ENCODE results near the gene SWAP70. TPM values are rescaled to one million over a fixed set of nuclear protein-coding genes. Genes with fewer than 3 reads are reported as not detected.

SWAP70 gene
- total RNA-seq, 1 experiment from 2014 or later, result 8.6 TPM

GRCh38 chr11:9758637-9759518 is 95.0 kb downstream of the SWAP70 start:
- peak overlapping the region; percentile 80 for H3K9ac ChIP-seq (ENCODE audit: low read length)
- peaks cover 34% of the 10 kb centered on the region for H3K4me1 ChIP-seq (ENCODE audit: insufficient read depth, low read length)
- peak overlapping the region; percentile 99 for H3K4me2 ChIP-seq (ENCODE audit: low read length)
- no peaks in the 10 kb centered on the region for H3K9me3 ChIP-seq (ENCODE audit: low read length)
- H3K79me2 ChIP-seq (ENCODE audit: low read length), result no peaks in the 10 kb centered on the region
- no peaks in the 10 kb centered on the region for H3F3A ChIP-seq (ENCODE audit: low read length, unreplicated experiment)
- H3K27ac ChIP-seq (ENCODE audit: low read length), result peak overlapping the region; percentile 17
- ChIA-PET CTCF (interaction anchor here (0.6 to 1.2 kb wide), 6 partner anchors 64 to 565 kb away, joined by 3 to 8 read pairs (median 3); no protein-coding TSS in a partner anchor), POLR2A (ENCODE audit: unreplicated experiment) (interaction anchor here (0.5 to 0.6 kb wide), 2 partner anchors 64 to 104 kb away, joined by 3 read pairs; no protein-coding TSS in a partner anchor)
- H3K27me3 ChIP-seq (ENCODE audit: low read length), result no peaks in the 10 kb centered on the region
- ATAC-seq (peak; percentile 39), DNase-seq (peak; percentile 57)
- no peaks in the 10 kb centered on the region for H3K36me3 ChIP-seq (ENCODE audit: low read depth, low read length)
- H3K4me3 ChIP-seq (ENCODE audit: low read length), result peak overlapping the region; percentile 87
- no peaks in the 10 kb centered on the region for H3K9me2 ChIP-seq (replicated peaks; ENCODE audit: low read length)
- H4K20me1 ChIP-seq (ENCODE audit: low read length), result no peaks in the 10 kb centered on the region
- TF ChIP-seq, protein P1, sequence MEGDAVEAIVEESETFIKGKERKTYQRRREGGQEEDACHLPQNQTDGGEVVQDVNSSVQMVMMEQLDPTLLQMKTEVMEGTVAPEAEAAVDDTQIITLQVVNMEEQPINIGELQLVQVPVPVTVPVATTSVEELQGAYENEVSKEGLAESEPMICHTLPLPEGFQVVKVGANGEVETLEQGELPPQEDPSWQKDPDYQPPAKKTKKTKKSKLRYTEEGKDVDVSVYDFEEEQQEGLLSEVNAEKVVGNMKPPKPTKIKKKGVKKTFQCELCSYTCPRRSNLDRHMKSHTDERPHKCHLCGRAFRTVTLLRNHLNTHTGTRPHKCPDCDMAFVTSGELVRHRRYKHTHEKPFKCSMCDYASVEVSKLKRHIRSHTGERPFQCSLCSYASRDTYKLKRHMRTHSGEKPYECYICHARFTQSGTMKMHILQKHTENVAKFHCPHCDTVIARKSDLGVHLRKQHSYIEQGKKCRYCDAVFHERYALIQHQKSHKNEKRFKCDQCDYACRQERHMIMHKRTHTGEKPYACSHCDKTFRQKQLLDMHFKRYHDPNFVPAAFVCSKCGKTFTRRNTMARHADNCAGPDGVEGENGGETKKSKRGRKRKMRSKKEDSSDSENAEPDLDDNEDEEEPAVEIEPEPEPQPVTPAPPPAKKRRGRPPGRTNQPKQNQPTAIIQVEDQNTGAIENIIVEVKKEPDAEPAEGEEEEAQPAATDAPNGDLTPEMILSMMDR (conservative IDR thresholded peaks at IDR 0.05; ENCODE audit: low read depth, low read length), result no peak
- no peak for TF ChIP-seq EZH2phosphoT487 (IDR thresholded peaks at IDR 0.05; ENCODE audit: borderline replicate concordance, low read length)
- no peak for TF ChIP-seq EZH2 (IDR thresholded peaks at IDR 0.05; ENCODE audit: low read length, unreplicated experiment)
- no TSS peak for BruUV-seq (replicated peaks)
- peak overlapping the region; percentile 100 for H2AFZ ChIP-seq (ENCODE audit: low read length)
- intact Hi-C loops (cut with micrococcal nuclease), result loop anchor here (1.0 to 10.0 kb wide), 5 partner anchors 81 to 976 kb away; no protein-coding TSS in a partner anchor

- H3K9me2 ChIP-seq (replicated peaks; ENCODE audit: low read length), result no peaks in the 10 kb centered on the region
- peak overlapping the region; percentile 80; the same call in 1 of the 2 replicates for H3K9ac ChIP-seq (ENCODE audit: low read length)
- H3K36me3 ChIP-seq (ENCODE audit: low read depth, low read length), result no peaks in the 10 kb centered on the region
- peak overlapping the region; percentile 100; the same call in 1 of the 2 replicates for H2AFZ ChIP-seq (ENCODE audit: low read length)
- ATAC-seq, result peak; percentile 84
- H4K20me1 ChIP-seq (ENCODE audit: low read length), result no peaks in the 10 kb centered on the region
- intact Hi-C loops (cut with micrococcal nuclease), result loop anchor here (1.0 to 10.0 kb wide), 5 partner anchors 81 to 975 kb away; no protein-coding TSS in a partner anchor
- DNase-seq, result peak; percentile 96
- peak; percentile 94 for TF ChIP-seq EZH2phosphoT487 (IDR thresholded peaks at IDR 0.05; ENCODE audit: borderline replicate concordance, low read length)
- TF ChIP-seq, protein P1 (conservative IDR thresholded peaks at IDR 0.05; ENCODE audit: low read depth, low read length), result no peak
- H3K27me3 ChIP-seq (ENCODE audit: low read length), result no peaks in the 10 kb centered on the region
- CTCF ChIA-PET, result interaction anchor here (0.6 to 1.2 kb wide), 6 partner anchors 63 to 564 kb away, joined by 3 to 8 read pairs (median 3); no protein-coding TSS in a partner anchor
- no peaks in the 10 kb centered on the region for H3F3A ChIP-seq (ENCODE audit: low read length, unreplicated experiment)
- no TSS peak for BruUV-seq (replicated peaks)
- H3K79me2 ChIP-seq (ENCODE audit: low read length), result no peaks in the 10 kb centered on the region
- H3K9me3 ChIP-seq (ENCODE audit: low read length), result no peaks in the 10 kb centered on the region
- peak overlapping the region; percentile 99 for H3K4me2 ChIP-seq (ENCODE audit: low read length)
- peak overlapping the region; percentile 87 for H3K4me3 ChIP-seq (ENCODE audit: low read length)
- H3K27ac ChIP-seq (ENCODE audit: low read length), result peak overlapping the region; percentile 26
- peaks cover 30% of the 10 kb centered on the region for H3K4me1 ChIP-seq (ENCODE audit: insufficient read depth, low read length)
- POLR2A ChIA-PET (ENCODE audit: unreplicated experiment), result interaction anchor here (0.5 to 0.6 kb wide), 4 partner anchors 63 to 692 kb away, joined by 3 to 4 read pairs (median 3); no protein-coding TSS in a partner anchor
Observed at GRCh38 chr11:9759519-9760192, 95.8 kb downstream of the SWAP70 start.

Data from PC-3 (cell line).